Measurements from ENCODE around the gene ZNF236.

DNA sequence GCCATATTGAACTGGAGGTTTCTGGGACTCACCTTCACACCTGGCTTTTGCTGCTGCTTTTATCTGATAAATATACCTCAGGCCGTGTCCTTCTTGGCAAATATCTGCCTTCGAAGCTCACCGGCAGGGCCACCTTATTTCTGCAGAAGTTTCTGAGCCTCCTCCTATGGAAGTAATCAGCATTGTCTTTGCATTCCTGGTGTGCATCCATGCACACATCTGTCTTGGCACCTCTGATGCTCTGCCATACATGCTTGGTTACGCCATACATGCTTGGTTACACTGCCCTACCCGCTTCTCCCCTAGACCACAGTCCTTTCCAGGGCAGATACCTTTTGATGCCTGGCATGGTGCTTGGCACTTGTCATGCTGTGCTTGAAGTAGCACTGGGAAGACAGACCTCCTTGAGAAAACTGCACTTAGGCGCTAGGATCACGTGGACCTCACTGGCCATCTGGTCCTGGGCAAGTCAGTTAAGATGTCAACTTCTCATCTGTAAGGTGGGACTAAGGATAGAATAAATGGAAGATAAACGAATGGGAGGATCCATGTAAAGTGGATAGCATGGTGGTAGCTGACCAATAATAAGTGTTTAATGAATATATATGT lies 66.8 kb downstream of the ZNF236 start:
- TF ChIP-seq CTCF (conservative IDR thresholded peaks at IDR 0.05 in 1 of 2, IDR thresholded peaks at IDR 0.05 in 1 of 2; ENCODE audit: low read depth in 1 of 2, low read length in 2 of 2): no peak
- no peak for TF ChIP-seq EZH2 (IDR thresholded peaks at IDR 0.05; ENCODE audit: low read length, missing control alignments)

Measured in fibroblast of lung (primary cell).